Dermis microvascular lymphatic vessel endothelial cell (primary cell): ENCODE results near the gene SLC2A13. TPM values are rescaled to one million over a fixed set of nuclear protein-coding genes. Genes with fewer than 3 reads are reported as not detected.
"Not testable (repeated sequence)": the region's sequence is repeated elsewhere in the genome, so short reads cannot be mapped to it uniquely, and the experiment has no call there.

Experiments used
- DNase-seq, 2 donors: peaks; one replicate each; pipeline versions ENCODE4 v3.0.0 to v3.0.0-alpha.2; 2010; ENCODE audit warnings: low read depth in 2 of 2
- total RNA-seq: library from RNA; depleted of rRNA; stranded (reverse); fragments of >200 nt; gene quantifications from 2 replicates; pipeline ENCODE4 v1.2.1, GENCODE V29; 2014

Gene SLC2A13
- total RNA-seq, 1 donor from 2014 or later, result 4.7 TPM

GRCh38 chr12:39872425-39872824 lies 233.5 kb downstream of the SLC2A13 start:
- DNase-seq, result no peak

- no peak for DNase-seq
These were observed 237.6 kb downstream of the SLC2A13 start for GRCh38 chr12:39868328-39868725.

GRCh38 chr12:39867631-39868327 lies 238.1 kb downstream of the SLC2A13 start:
- DNase-seq, result no peak

- no peak for DNase-seq
These were observed 239.7 kb downstream of the SLC2A13 start for GRCh38 chr12:39866135-39866534.

GRCh38 chr12:39860695-39861094 lies 245.2 kb downstream of the SLC2A13 start:
- no peak for DNase-seq

GRCh38 chr12:39853003-39853402 lies 252.9 kb downstream of the SLC2A13 start:
- DNase-seq, result no peak

- DNase-seq, result no peak
These were observed 253.5 kb downstream of the SLC2A13 start for GRCh38 chr12:39852346-39852745.

- not testable (repeated sequence) for DNase-seq
These were observed 257.7 kb downstream of the SLC2A13 start for GRCh38 chr12:39848218-39848617.

GRCh38 chr12:39846971-39847650 lies 258.8 kb downstream of the SLC2A13 start:
- no peak for DNase-seq

GRCh38 chr12:39846304-39846703 lies 259.6 kb downstream of the SLC2A13 start:
- no peak for DNase-seq

- no peak for DNase-seq
These were observed 265.5 kb downstream of the SLC2A13 start for GRCh38 chr12:39840422-39840821.

GRCh38 chr12:39839072-39839471 lies 266.8 kb downstream of the SLC2A13 start:
- no peak for DNase-seq

- DNase-seq, result no peak
These were observed 270.1 kb downstream of the SLC2A13 start for GRCh38 chr12:39835517-39836489.

GRCh38 chr12:39831587-39832315 lies 274.1 kb downstream of the SLC2A13 start:
- no peak for DNase-seq

- no peak for DNase-seq
These were observed 274.9 kb downstream of the SLC2A13 start for GRCh38 chr12:39830852-39831520.

- DNase-seq, result no peak
These were observed 275.7 kb downstream of the SLC2A13 start for GRCh38 chr12:39830171-39830570.

- no peak for DNase-seq
These were observed 281.2 kb downstream of the SLC2A13 start for GRCh38 chr12:39824505-39825212.

GRCh38 chr12:39816671-39817185 lies 289.2 kb downstream of the SLC2A13 start:
- DNase-seq, result no peak

GRCh38 chr12:39815746-39816145 lies 290.1 kb downstream of the SLC2A13 start:
- no peak for DNase-seq

- no peak for DNase-seq
These were observed 291.3 kb downstream of the SLC2A13 start for GRCh38 chr12:39814626-39815025.
